HepG2 (cell line): Measurements from ENCODE around the gene PPP3CB. TPM values are rescaled to one million over a fixed set of nuclear protein-coding genes. Genes with fewer than 3 reads are reported as not detected.

ENCODE experiments used
- BRCA1 ChIP-seq: sonication (generic); formaldehyde crosslinking; IDR thresholded peaks from 2 replicates; pipeline ENCODE4 v1.4.0; 2020; ENCODE audit warnings: missing genetic modification reagents
- ERF ChIP-seq: IDR thresholded peaks from 2 replicates; pipeline ENCODE4 v1.6.1; 2018; ENCODE audit warnings: missing biosample characterization, missing genetic modification reagents
- ETV5 ChIP-seq: IDR thresholded peaks from 2 replicates; pipeline ENCODE4 v1.6.1; 2018; ENCODE audit warnings: missing biosample characterization, missing genetic modification reagents, inconsistent platforms, borderline replicate concordance
- FOSL1 ChIP-seq: sonication (generic); formaldehyde crosslinking; IDR thresholded peaks from 2 replicates; pipeline ENCODE4 v1.9.0; 2021; ENCODE audit warnings: missing genetic modification reagents, borderline replicate concordance
- HMGXB3 ChIP-seq: sonication (generic); formaldehyde crosslinking; IDR thresholded peaks from 2 replicates; pipeline ENCODE4 v1.4.0; 2020; ENCODE audit warnings: missing genetic modification reagents, borderline replicate concordance
- KLF6 ChIP-seq: IDR thresholded peaks from 2 replicates; pipeline ENCODE4 v1.8.0; 2016; ENCODE audit warnings: missing biosample characterization, missing genetic modification reagents
- MAZ ChIP-seq, 2 experiments: sonication (generic) in 1 of 2; formaldehyde crosslinking in 1 of 2; IDR thresholded peaks; 2 replicates each; pipeline versions ENCODE4 v1.5.0 to v1.6.1; 2012 to 2020; ENCODE audit warnings: low read depth in 2 of 2, mild to moderate bottlenecking in 2 of 2, borderline replicate concordance in 1 of 2, improper control_type of control experiment in 1 of 2, low read length in 1 of 2, missing genetic modification reagents in 1 of 2, moderate library complexity in 1 of 2
- NCOA2 ChIP-seq: sonication (generic); formaldehyde crosslinking; IDR thresholded peaks from 2 replicates; pipeline ENCODE4 v1.8.0; 2022; ENCODE audit warnings: inconsistent platforms
- NONO ChIP-seq, 2 experiments: fragments of 450-650 bp in 1 of 2; sonication (generic) in 1 of 2; formaldehyde crosslinking in 1 of 2; IDR thresholded peaks in 1 of 2; conservative IDR thresholded peaks in 1 of 2; 2 replicates each; pipeline versions ENCODE4 v1.6.1 to v1.8.0; 2017 to 2022; ENCODE audit warnings: mild to moderate bottlenecking in 1 of 2, missing genetic modification reagents in 1 of 2, moderate library complexity in 1 of 2
- POLR2G ChIP-seq: fragments of 200-400 bp; formaldehyde crosslinking; IDR thresholded peaks from 2 replicates; pipeline ENCODE4 v1.6.1; 2018; ENCODE audit warnings: mild to moderate bottlenecking, low read depth, low read length, moderate library complexity
- TFDP1 ChIP-seq: IDR thresholded peaks from 2 replicates; pipeline ENCODE4 v1.6.1; 2016; ENCODE audit warnings: missing compliant biosample characterization, missing genetic modification reagents, borderline replicate concordance
- THAP11 ChIP-seq: IDR thresholded peaks from 2 replicates; pipeline ENCODE4 v1.6.1; 2016; ENCODE audit warnings: missing biosample characterization, missing genetic modification reagents
- XRCC5 ChIP-seq: fragments of 200-400 bp; formaldehyde crosslinking; optimal IDR thresholded peaks from 2 replicates; pipeline ENCODE3; 2017; ENCODE audit warnings: mild to moderate bottlenecking, low read length
- ZBTB10 ChIP-seq: sonication (generic); formaldehyde crosslinking; IDR thresholded peaks from 2 replicates; pipeline ENCODE4 v1.4.0; 2020; ENCODE audit warnings: missing genetic modification reagents, borderline replicate concordance
- ZNF207 ChIP-seq: fragments of 450-650 bp; IDR thresholded peaks from 2 replicates; pipeline ENCODE4 v1.6.1; 2016; ENCODE audit warnings: antibody characterized with exemption, borderline replicate concordance
- ZNF317 ChIP-seq: sonication (generic); formaldehyde crosslinking; IDR thresholded peaks from 2 replicates; pipeline ENCODE4 v1.5.0; 2020; ENCODE audit warnings: mild to moderate bottlenecking, missing genetic modification reagents
- ZNF761 ChIP-seq: sonication (generic); formaldehyde crosslinking; conservative IDR thresholded peaks from 2 replicates; pipeline ENCODE4 v1.4.0; 2020; ENCODE audit warnings: mild to moderate bottlenecking, missing genetic modification reagents
- ZNF777 ChIP-seq: sonication (generic); formaldehyde crosslinking; IDR thresholded peaks from 2 replicates; pipeline ENCODE4 v1.4.0; 2020; ENCODE audit warnings: missing genetic modification reagents
- polyA plus RNA-seq, 8 experiments: library from polyadenylated mRNA; depleted of rRNA in 3 of 8; stranded (reverse) in 7 of 8; unstranded in 1 of 8; fragments of >200 nt; fragmentation: Illumina TruSeq in 4 of 8; extraction: Trizol in 4 of 8; gene quantifications; 2 replicates each; pipeline versions ENCODE4 v1.2.1 to v1.2.3, GENCODE V29; 2011 to 2016; ENCODE audit warnings: low read depth in 4 of 8, missing spikeins in 1 of 8, mixed read lengths in 1 of 8; ENCODE audit not compliant: insufficient read depth in 1 of 8
- total RNA-seq, 5 experiments: library from RNA; depleted of rRNA; stranded (reverse); fragments of >200 nt; fragmentation: Illumina TruSeq; extraction: Trizol; gene quantifications; 2 replicates each; pipeline ENCODE4 v1.2.3, GENCODE V29; 2016; ENCODE audit warnings: low read depth in 1 of 5

The PPP3CB gene
- total and polyA plus RNA-seq, 2 of the 13 experiments (the other 11 are each of a cell fraction or from before 2014, with no cell fraction given) = 8.7 to 11.4 TPM

GRCh38 chr10:73495226-73495883, 469 bp downstream of the PPP3CB start (continued):
- TF ChIP-seq ZBTB10 (CRISPR knock-in tag) (peak; percentile 41; the same call in 1 of the 2 replicates), FOSL1 (CRISPR knock-in tag) (0 out of 2 replicates have a peak, but pooled peaks have one; percentile 18), ETV5 (peak; percentile 18; the same call in 1 of the 2 replicates), TFDP1 (no peak), ERF (CRISPR knock-in tag) (peak; percentile 13), MAZ (IDR thresholded peaks at IDR 0.05; ENCODE audit: borderline replicate concordance, low read depth, low read length) (peak; percentile 41; the same call in 1 of the 2 replicates), MAZ (CRISPR knock-in tag; IDR thresholded peaks at IDR 0.05; ENCODE audit: low read depth) (peak; percentile 73; the same call in 1 of the 2 replicates), HMGXB3 (peak; percentile 31; the same call in 1 of the 2 replicates), THAP11 (CRISPR knock-in tag) (peak; percentile 8; the same call in 1 of the 2 replicates), NONO (IDR thresholded peaks at IDR 0.05) (no peak), NONO (CRISPR knock-in tag; conservative IDR thresholded peaks at IDR 0.05) (no peak), BRCA1 (CRISPR knock-in tag) (peak; percentile 61; the same call in 1 of the 2 replicates), ZNF761 (CRISPR knock-in tag) (no peak), POLR2G (peak; percentile 94), ZNF777 (CRISPR knock-in tag) (peak; percentile 76; the same call in 1 of the 2 replicates), XRCC5 (no peak), NCOA2 (CRISPR knock-in tag) (no peak), KLF6 (CRISPR knock-in tag) (peak; percentile 45; the same call in 1 of the 2 replicates), ZNF207 (no peak), ZNF317 (CRISPR knock-in tag) (0 out of 2 replicates have a peak, but pooled peaks have one; percentile 44)
